ENCODE data around the gene ZBED1. TPM values are rescaled to one million over a fixed set of nuclear protein-coding genes. Genes with fewer than 3 reads are reported as not detected.

Gene ZBED1
- total and polyA plus RNA-seq, 7 donors, result 18.6 to 67.9 (median 37.6) TPM

DNA sequence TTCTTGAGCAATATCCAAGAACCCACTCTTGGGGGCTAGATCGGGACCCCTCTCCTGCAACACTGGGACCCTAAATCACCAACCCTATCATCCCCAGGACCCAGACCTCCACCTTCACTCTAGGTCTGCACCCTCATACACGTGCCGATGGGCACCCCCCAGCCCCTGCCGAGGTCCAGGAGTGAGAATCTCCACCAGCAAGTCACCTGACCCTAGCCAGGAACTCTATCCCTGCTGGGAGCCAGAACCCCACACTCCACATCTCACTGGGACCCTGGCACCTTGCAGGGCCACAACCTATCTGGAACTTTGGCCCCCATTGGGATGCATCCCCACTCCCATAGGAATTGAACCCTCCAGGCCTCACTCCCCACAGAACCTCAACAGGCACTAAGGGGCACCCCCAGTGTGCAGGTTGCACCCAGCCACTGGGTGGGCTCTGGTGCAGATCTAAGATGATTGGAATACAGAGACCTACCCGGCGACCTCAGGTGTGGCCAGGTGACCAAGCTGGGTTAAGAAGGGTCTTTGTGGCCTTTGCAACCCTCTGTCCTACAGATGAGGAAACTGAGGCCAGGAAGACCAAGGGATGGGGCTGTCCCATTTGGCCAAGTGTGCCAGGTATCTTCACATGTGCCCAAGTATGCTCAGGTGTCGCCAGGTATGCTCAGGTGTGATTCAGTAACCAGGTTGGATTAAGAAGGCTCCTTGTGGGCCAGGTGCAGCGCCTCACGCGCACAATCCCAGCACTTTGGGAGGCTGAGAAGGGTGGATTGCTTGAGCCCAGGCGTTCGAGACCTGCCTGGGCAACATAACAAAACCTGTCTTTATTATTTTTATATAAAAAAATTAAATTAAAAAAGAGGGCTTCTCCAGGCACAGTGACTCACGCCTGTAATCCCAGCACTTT, 3.1 kb upstream of the ZBED1 start:
- WGBS, 3 donors, result 87 to 89% (median 87%) methylated on average over 13 of the region's 13 CpGs
- ATAC-seq (no peak), DNase-seq (no peak)
- H3K4me1 ChIP-seq, result no peaks in the 10 kb centered on the region
- H3K4me3 ChIP-seq, result no peak overlapping the region
- peaks cover 0 to 7% (median 0%) of the 10 kb centered on the region in 3 donors for H3K27me3 ChIP-seq (ENCODE audit: insufficient read depth in 3 of 3, low read length in 2 of 3)
- H3K36me3 ChIP-seq (ENCODE audit: insufficient read depth in 1 of 2, low read depth in 1 of 2), result no peaks in the 10 kb centered on the region
- no peak overlapping the region for H3K27ac ChIP-seq
- no peaks in the 10 kb centered on the region for H3K9me3 ChIP-seq
- TF ChIP-seq, protein P1, sequence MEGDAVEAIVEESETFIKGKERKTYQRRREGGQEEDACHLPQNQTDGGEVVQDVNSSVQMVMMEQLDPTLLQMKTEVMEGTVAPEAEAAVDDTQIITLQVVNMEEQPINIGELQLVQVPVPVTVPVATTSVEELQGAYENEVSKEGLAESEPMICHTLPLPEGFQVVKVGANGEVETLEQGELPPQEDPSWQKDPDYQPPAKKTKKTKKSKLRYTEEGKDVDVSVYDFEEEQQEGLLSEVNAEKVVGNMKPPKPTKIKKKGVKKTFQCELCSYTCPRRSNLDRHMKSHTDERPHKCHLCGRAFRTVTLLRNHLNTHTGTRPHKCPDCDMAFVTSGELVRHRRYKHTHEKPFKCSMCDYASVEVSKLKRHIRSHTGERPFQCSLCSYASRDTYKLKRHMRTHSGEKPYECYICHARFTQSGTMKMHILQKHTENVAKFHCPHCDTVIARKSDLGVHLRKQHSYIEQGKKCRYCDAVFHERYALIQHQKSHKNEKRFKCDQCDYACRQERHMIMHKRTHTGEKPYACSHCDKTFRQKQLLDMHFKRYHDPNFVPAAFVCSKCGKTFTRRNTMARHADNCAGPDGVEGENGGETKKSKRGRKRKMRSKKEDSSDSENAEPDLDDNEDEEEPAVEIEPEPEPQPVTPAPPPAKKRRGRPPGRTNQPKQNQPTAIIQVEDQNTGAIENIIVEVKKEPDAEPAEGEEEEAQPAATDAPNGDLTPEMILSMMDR (IDR thresholded peaks at IDR 0.05), result no peak
- intact Hi-C loops (cut with DNase I), result loop anchor here in 1 of 2 donors (5.0 kb wide), 1 partner anchor 182 kb away; no protein-coding TSS in a partner anchor

DNA sequence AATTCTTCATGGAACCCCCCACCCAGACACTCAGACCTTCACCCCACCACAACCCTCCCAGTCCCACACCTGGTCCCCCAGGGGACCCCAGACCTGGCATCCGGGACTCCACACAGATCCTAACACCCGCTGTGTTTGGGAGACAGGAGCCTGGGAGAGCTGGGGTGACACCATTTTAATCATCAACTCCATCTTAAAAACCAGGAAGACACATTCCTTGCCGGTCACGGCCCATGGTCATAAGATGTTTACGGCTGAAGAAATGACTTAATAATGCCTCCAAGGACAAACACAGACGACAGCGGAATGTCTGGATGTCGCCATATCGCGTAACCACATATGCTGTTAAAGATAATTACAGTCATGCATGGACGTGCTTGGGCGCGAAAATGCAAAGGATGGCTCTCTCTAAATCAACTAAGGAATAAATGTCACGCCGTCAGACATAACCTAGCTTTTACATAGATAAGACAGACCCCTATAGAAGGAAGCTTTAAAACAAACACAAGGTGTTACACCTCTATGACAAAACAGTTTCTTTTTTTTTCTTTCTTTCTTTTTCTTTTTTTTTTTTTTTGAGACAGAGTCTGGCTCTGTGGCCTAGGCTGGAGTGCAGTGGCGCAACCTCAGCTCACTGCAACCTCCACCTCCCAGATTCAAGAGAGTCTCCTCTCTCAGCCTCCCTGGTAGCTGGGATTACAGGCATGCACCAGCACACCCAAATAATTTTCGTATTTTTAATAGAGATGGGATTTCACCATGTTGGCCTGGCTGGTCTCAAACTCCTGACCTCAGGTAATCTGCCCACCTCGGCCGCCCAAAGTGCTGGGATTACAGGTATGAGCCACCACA, 2.1 kb upstream of the ZBED1 start:
- TF ChIP-seq, protein P1 (IDR thresholded peaks at IDR 0.05), result no peak
- ATAC-seq (no peak), DNase-seq (no peak)
- Histone ChIP-seq H3K4me1 (peaks cover 7% of the 10 kb centered on the region), H3K27me3 (ENCODE audit: insufficient read depth in 3 of 3, low read length in 2 of 3) (peaks cover 0 to under 1% (median 0%) of the 10 kb centered on the region in 3 donors), H3K4me3 (no peak overlapping the region), H3K36me3 (ENCODE audit: insufficient read depth in 1 of 2, low read depth in 1 of 2) (no peaks in the 10 kb centered on the region), H3K27ac (no peak overlapping the region), H3K9me3 (no peaks in the 10 kb centered on the region)
- WGBS, 3 donors, result 48 to 51% (median 50%) methylated on average over 19 of the region's 19 CpGs
- intact Hi-C loops (cut with DNase I), result loop anchor here in 1 of 2 donors (5.0 kb wide), 1 partner anchor 181 kb away; no protein-coding TSS in a partner anchor

DNA sequence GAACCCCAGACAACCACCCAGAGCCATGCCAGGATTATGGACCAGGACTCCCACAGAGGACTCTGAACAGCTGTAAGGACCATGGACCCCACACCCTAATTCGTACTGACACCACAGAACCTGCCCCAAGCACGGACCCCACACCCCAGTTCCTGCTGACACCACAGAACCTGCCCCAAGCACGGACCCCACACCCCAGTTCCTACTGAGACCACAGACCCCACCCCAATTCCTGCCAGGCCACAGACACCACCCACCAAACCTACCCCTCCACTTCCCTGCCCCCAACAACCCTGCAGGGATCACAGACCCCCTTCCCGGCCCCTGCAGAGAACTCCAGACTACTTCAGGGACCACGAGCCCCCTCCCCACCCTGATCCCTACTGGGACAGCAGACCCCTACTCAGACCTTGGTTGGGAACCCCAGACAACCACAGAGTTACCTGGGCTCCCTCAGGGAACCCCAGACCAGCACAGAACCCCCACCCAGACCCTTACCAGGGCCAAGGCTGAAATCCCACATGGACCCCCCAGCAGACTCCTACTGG, 1.4 kb upstream of the ZBED1 start:
- TF ChIP-seq, protein P1 (IDR thresholded peaks at IDR 0.05), result no peak
- no peak for DNase-seq

DNA sequence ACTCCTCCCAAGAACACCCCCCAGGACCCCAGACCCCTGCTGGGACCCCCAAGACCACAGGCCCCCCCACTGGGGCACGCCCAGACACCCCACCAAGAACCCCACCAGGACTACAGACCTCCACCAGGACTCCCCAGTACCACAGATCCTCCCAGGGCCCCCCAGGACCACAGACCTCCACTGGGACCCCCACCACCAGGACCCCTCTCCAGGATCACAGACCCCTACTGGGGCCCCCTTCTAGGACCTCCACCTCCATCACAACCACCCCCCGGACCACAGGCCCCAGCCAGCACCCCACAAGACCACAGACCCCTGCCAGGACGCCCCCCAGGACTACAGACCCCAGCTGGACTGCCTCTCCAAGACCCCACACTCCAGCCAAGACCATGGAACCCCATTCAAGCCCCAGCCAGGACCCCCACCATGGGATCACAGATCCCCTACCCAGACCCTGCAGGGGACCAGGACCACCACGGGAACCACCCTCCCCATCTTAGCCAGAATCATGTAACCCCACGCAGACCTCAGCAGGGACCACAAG, 855 bp upstream of the ZBED1 start:
- intact Hi-C loops (cut with DNase I), result loop anchor here in 1 of 2 donors (5.0 kb wide), 1 partner anchor 179 kb away; no protein-coding TSS in a partner anchor
- Histone ChIP-seq H3K9me3 (no peaks in the 10 kb centered on the region), H3K36me3 (ENCODE audit: insufficient read depth in 1 of 2, low read depth in 1 of 2) (no peaks in the 10 kb centered on the region), H3K4me1 (peaks cover 14% of the 10 kb centered on the region), H3K27ac (no peak overlapping the region), H3K27me3 (ENCODE audit: insufficient read depth in 3 of 3, low read length in 2 of 3) (no peaks in the 10 kb centered on the region), H3K4me3 (no peak overlapping the region)
- no peak for ATAC-seq
- DNase-seq, result no peak
- TF ChIP-seq, protein P1 (IDR thresholded peaks at IDR 0.05), result no peak
- 92 to 95% (median 94%) methylated on average over 5 of the region's 5 CpGs for WGBS, 3 donors

More for the DNA sequence above, 1.4 kb upstream of the ZBED1 start:
- no peaks in the 10 kb centered on the region for H3K36me3 ChIP-seq (ENCODE audit: insufficient read depth in 1 of 2, low read depth in 1 of 2)
- peaks cover 14% of the 10 kb centered on the region for H3K4me1 ChIP-seq
- no peak overlapping the region for H3K27ac ChIP-seq
- H3K9me3 ChIP-seq, result no peaks in the 10 kb centered on the region
- intact Hi-C loops (cut with DNase I), result loop anchor here in 1 of 2 donors (5.0 kb wide), 1 partner anchor 180 kb away; no protein-coding TSS in a partner anchor
- 82 to 87% (median 84%) methylated on average over 5 of the region's 5 CpGs for WGBS, 3 donors
- ATAC-seq, result no peak
- H3K27me3 ChIP-seq (ENCODE audit: insufficient read depth in 3 of 3, low read length in 2 of 3), result no peaks in the 10 kb centered on the region
- H3K4me3 ChIP-seq, result no peak overlapping the region

Measured in psoas muscle (tissue), 8 donors.